PFSK-1 (cell line): ENCODE data around the gene FOXO3.

Experiments used
- FOXP2 ChIP-seq: optimal IDR thresholded peaks from 2 replicates; pipeline ENCODE3; 2011; ENCODE audit warnings: borderline replicate concordance, control low read depth, inconsistent platforms; ENCODE audit not compliant: insufficient read depth; ENCODE audit errors: extremely low read length, extremely low read depth
- POLR2AphosphoS5 ChIP-seq: IDR thresholded peaks from 2 replicates; pipeline ENCODE4 v1.6.1; 2012; ENCODE audit warnings: low read depth, mild to moderate bottlenecking, control low read depth, low read length, moderate library complexity
- REST ChIP-seq, 2 experiments: IDR thresholded peaks; 2 replicates each; pipeline versions ENCODE4 v1.6.1 to v1.8.0; 2011 to 2012; ENCODE audit warnings: low read depth in 2 of 2, low read length in 2 of 2, control low read depth in 1 of 2, inconsistent platforms in 1 of 2, mild to moderate bottlenecking in 1 of 2, moderate library complexity in 1 of 2; ENCODE audit not compliant: insufficient read depth in 1 of 2
- SIN3A ChIP-seq: IDR thresholded peaks from 2 replicates; pipeline ENCODE4 v1.6.1; 2012; ENCODE audit warnings: mild to moderate bottlenecking, low read length, moderate library complexity, borderline replicate concordance; ENCODE audit not compliant: insufficient read depth
- TAF1 ChIP-seq: IDR thresholded peaks from 2 replicates; pipeline ENCODE4 v1.6.1; 2012; ENCODE audit warnings: low read length, control low read depth, borderline replicate concordance; ENCODE audit not compliant: insufficient read depth

The FOXO3 gene

DNA sequence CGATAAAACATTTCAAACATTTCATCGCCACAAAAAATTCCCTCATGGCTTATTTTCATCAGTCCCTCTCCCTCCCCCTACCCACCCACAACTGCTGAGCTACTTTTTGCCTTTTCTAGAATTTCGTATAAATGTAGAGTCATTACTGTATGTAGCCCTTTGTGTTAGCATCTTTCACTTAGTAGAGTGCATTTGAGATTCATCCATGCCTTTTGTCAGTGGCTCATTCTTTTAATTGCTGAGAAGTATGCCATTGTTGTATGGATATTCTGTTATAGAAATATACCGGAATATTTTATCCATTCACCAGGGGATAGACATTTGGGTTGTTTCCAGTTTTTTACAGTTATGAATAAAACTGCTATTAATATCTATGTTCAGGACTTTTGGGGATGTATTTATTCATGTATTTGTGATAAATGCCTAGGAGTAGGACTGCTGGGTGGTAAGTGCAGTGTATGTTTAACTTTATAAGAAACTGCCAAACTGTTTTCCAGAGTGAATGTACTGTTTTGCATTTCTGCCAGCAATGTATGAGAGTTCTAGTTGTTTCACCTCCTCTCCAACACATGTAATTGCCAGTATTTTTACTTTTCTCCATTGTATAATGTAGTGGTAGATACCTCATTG is 50.4 kb downstream of the FOXO3 start:
- TF ChIP-seq POLR2AphosphoS5 (no peak), FOXP2 (no peak), TAF1 (no peak), REST (IDR thresholded peaks at IDR 0.05; ENCODE audit: insufficient read depth in 1 of 2, low read depth in 2 of 2, low read length in 2 of 2) (no peak), SIN3A (no peak)

GRCh38 chr6:108612852-108613251 is 52.1 kb downstream of the FOXO3 start:
- TF ChIP-seq SIN3A (no peak), FOXP2 (no peak), REST (IDR thresholded peaks at IDR 0.05; ENCODE audit: insufficient read depth in 1 of 2, low read depth in 2 of 2, low read length in 2 of 2) (no peak), TAF1 (no peak), POLR2AphosphoS5 (no peak)

DNA sequence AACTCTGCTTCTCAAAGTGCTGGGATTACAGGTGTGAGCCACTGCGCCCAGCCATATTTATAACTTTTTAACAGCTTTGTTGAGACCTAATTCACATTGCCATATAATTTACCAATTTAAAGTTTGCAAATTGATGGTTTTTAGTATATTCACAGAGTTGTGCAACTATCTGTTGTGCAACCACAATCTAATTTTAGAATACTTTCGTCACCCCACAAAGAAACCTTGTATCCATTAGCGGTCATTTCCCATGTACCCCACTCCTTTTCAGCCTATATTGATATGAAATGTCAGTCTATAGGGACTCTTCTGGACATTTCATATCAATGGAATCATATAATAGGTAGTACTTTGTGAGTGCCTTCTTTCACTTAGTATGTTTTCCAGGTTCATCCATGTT is 55.8 kb downstream of the FOXO3 start:
- TF ChIP-seq FOXP2 (no peak), POLR2AphosphoS5 (no peak), TAF1 (no peak), SIN3A (no peak), REST (IDR thresholded peaks at IDR 0.05; ENCODE audit: insufficient read depth in 1 of 2, low read depth in 2 of 2, low read length in 2 of 2) (no peak)

GRCh38 chr6:108616973-108617372 is 56.3 kb downstream of the FOXO3 start:
- no peak for TF ChIP-seq TAF1

- TF ChIP-seq POLR2AphosphoS5, result no peak
- no peak for TF ChIP-seq TAF1
- no peak for TF ChIP-seq SIN3A
- no peak for TF ChIP-seq REST (IDR thresholded peaks at IDR 0.05; ENCODE audit: insufficient read depth in 1 of 2, low read depth in 2 of 2, low read length in 2 of 2)
- no peak for TF ChIP-seq FOXP2
These were observed 58.0 kb downstream of the FOXO3 start for GRCh38 chr6:108618623-108619152.
